GM12873 (cell line): ENCODE data around the gene CD244.

Experiments
- TF ChIP-seq, protein P1 (sequence below): IDR thresholded peaks from 2 replicates; pipeline ENCODE4 v1.5.1; 2012; ENCODE audit warnings: low read depth, mild to moderate bottlenecking, moderate library complexity, low read length, control low read depth; ENCODE audit not compliant: insufficient read depth; ENCODE audit errors: missing control alignments

Gene CD244

DNA sequence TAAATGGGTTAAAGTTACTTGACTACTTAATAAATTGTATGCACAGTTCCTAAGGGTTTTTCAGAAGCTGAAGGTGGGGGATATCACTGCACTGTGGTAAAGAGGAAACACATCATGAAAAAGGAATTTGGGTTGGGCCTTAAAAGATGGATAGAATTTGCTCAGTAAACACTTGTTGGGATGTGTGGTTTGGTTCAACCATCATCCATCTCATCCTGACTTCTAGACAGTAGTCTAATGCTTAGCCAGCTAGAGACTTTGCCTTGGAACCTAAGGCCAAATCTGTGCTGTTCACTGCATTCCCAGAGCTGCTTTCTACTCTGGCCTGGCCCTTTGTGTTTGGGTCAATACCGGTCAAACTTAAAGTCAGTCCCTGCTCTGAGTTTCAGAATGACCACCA is 36.1 kb downstream of the CD244 start:
- TF ChIP-seq, protein P1, sequence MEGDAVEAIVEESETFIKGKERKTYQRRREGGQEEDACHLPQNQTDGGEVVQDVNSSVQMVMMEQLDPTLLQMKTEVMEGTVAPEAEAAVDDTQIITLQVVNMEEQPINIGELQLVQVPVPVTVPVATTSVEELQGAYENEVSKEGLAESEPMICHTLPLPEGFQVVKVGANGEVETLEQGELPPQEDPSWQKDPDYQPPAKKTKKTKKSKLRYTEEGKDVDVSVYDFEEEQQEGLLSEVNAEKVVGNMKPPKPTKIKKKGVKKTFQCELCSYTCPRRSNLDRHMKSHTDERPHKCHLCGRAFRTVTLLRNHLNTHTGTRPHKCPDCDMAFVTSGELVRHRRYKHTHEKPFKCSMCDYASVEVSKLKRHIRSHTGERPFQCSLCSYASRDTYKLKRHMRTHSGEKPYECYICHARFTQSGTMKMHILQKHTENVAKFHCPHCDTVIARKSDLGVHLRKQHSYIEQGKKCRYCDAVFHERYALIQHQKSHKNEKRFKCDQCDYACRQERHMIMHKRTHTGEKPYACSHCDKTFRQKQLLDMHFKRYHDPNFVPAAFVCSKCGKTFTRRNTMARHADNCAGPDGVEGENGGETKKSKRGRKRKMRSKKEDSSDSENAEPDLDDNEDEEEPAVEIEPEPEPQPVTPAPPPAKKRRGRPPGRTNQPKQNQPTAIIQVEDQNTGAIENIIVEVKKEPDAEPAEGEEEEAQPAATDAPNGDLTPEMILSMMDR, result no peak

DNA sequence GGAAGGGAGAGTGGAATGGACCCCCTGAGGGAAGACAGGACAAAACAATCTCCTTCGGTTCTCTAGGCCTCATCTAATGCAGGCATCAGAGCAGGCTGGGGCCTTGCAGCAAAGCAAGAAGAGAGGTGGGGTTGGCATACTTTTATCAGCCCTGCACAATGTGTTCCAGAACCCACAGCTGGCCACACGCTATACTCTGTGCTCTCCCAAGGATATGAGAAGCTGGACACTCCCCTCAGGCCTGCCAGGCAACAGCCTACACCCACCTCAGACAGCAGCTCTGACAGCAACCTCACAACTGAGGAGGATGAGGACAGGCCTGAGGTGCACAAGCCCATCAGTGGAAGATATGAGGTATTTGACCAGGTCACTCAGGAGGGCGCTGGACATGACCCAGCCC is 39.4 kb downstream of the CD244 start:
- TF ChIP-seq, protein P1, result no peak

DNA sequence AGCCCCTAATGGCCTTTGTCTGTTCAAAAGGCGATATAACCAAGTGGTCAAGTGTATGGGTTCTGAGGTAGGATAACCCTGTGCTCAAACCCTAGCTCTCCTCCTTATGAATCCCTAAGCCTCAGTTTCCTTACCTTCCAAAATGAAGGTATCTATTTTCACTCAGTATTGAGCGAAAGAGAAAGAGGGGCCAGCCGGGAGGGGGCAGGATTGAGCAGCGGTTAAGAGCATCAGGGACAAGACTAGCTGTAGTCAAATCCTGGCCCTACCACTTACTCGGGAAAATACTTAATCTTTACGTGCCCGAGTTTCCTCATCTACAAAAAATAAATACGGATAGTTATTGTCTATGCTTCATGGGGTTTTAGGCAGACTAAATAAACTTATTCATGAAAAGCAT is 41.1 kb downstream of the CD244 start:
- TF ChIP-seq, protein P1, result no peak

DNA sequence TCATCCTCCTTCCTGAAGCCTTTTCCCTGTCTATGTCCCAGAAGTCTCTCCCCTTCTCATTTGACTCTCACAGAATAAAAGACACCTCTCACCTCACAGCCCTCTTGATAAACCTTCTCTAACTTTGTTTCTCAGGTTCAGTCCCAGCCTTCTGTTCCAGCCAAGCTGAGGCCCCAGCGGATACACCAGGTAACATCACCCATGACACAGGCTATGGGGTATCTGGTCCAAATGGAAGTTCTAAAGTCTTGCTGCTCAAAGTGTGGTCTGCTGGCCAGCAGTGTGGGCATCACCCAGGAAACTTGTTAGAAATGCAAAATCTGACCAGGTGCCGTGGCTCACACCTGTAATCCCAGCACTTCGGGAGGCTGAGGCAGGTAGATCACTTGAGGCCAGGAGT is 43.5 kb downstream of the CD244 start:
- TF ChIP-seq, protein P1, result no peak

DNA sequence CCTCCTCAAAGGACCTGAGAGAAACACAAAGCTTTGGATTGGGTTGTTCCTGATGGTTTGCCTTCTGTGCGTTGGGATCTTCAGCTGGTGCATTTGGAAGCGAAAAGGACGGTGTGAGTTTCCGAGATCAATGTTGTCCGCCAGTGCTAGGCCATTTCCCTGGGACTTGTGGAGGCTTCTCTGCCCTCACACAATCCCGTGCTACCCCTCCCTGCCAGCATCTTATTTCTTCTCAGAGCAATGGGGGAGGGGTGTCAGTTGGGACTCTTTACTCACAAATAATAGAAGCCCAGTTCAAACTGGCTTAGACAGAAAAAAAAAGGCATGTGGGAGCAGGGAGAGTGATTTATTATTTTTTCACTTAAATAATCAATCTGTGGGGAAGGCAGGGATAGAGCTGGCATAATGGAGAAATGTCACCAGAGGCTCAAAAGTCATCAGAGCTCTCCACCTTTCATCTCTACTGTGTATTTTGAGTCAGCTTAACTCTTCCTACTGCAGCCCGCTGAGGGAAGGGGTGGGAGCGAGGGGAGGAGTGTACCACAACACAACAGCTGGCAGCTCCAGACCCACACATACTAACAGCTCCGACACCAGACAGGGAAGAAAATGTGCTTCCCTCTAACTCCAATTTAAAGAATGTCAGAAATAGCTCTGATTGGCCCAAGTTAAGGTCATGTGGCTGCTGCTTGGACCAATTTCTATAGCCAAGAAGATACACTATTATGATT is 44.3 kb downstream of the CD244 start:
- TF ChIP-seq, protein P1, result no peak

DNA sequence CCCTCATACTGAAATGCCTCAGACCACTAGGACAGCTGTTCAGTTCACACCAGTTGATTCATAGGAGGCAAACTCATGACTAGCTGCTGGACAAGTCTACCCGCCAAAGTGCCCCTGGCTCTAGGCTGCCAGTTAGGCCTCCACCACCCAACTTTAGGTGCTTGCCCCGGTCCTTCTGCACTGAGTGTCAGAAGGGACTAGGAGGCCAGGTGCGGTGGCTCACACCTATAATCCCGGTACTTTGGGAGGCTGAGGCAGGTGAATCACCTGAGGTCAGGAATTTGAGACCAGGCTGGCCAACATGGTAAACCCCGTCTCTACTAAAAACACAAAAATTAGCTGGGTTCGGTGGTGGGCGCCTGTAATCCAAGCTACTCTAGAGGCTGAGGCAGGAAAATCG is 47.8 kb downstream of the CD244 start:
- TF ChIP-seq, protein P1, result no peak

DNA sequence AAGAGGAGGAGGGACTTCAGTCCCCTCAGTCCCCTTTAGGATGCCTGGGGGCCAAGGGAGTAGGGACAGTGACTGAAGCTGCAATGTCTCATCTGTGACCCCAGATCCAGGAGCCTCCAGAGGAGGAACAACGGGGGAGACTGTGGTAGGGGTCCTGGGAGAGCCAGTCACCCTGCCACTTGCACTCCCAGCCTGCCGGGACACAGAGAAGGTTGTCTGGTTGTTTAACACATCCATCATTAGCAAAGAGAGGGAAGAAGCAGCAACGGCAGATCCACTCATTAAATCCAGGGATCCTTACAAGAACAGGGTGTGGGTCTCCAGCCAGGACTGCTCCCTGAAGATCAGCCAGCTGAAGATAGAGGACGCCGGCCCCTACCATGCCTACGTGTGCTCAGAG is 48.4 kb downstream of the CD244 start:
- TF ChIP-seq, protein P1, result no peak
